H1 (cell line): Measurements from ENCODE around the gene DNAH10. TPM values are rescaled to one million over a fixed set of nuclear protein-coding genes. Genes with fewer than 3 reads are reported as not detected.

Source experiments
- CTCF ChIA-PET: fragments of 300-600 bp; sonication (Branson Sonifier 250); formaldehyde crosslinking; loops from one replicate; lab custom pipeline; 2021; ENCODE audit not compliant: partially characterized antibody; lab: Charles Lee
- POLR2A ChIA-PET: fragments of 300-600 bp; sonication (Branson Sonifier 250); formaldehyde crosslinking; loops from one replicate; lab custom pipeline; 2021; ENCODE audit warnings: inconsistent platforms; ENCODE audit not compliant: partially characterized antibody; lab: Charles Lee
- DNase-seq, 2 experiments: peaks; one replicate each; pipeline versions ENCODE4 v3.0.0 to v3.0.0-alpha.2; 2010 to 2022; ENCODE audit warnings: low spot score in 2 of 2, low read depth in 1 of 2, mixed read lengths in 1 of 2
- FAIRE-seq: peaks from 2 replicates; lab custom pipeline; 2011; peaks lifted over from hg19 to GRCh38; lab: Jason Lieb, UNC
- H2AFZ ChIP-seq: 2 replicates; pipeline ENCODE4 v1.8.1; 2012; ENCODE audit warnings: low read length, inconsistent platforms
- H2AK5ac ChIP-seq: 2 replicates; pipeline ENCODE4 v1.6.1; 2013; ENCODE audit warnings: low read depth, low read length
- H2BK120ac ChIP-seq: replicated peaks from 2 replicates; pipeline ENCODE3; 2013; ENCODE audit warnings: low read depth, low read length, inconsistent platforms
- H2BK12ac ChIP-seq: 2 replicates; pipeline ENCODE4 v1.6.1; 2013; ENCODE audit warnings: low read depth, low read length
- H2BK15ac ChIP-seq: 2 replicates; pipeline ENCODE4 v1.6.1; 2013; ENCODE audit warnings: low read length
- H2BK20ac ChIP-seq: 2 replicates; pipeline ENCODE4 v1.6.1; 2013; ENCODE audit warnings: low read length
- H2BK5ac ChIP-seq: 2 replicates; pipeline ENCODE4 v1.6.1; 2013; ENCODE audit warnings: low read depth, low read length
- H3K14ac ChIP-seq: 2 replicates; pipeline ENCODE4 v1.6.1; 2013; ENCODE audit warnings: inconsistent platforms; ENCODE audit not compliant: insufficient read length
- H3K18ac ChIP-seq: 2 replicates; pipeline ENCODE4 v1.6.1; 2013; ENCODE audit warnings: low read length; ENCODE audit errors: extremely low read depth
- H3K23ac ChIP-seq: 2 replicates; pipeline ENCODE4 v1.6.1; 2013; ENCODE audit warnings: inconsistent platforms; ENCODE audit not compliant: insufficient read length
- H3K23me2 ChIP-seq: 2 replicates; pipeline ENCODE4 v1.6.1; 2013; ENCODE audit warnings: low read depth, low read length
- H3K27ac ChIP-seq: 2 replicates; pipeline ENCODE4 v1.6.1; 2011; ENCODE audit warnings: low read depth, low read length, inconsistent platforms
- H3K27me3 ChIP-seq, 4 experiments: replicated peaks in 1 of 4; 1 replicate in 1 of 4; 2 replicates in 3 of 4; pipeline versions ENCODE4 v1.6.1 to v1.8.1; 2011 to 2013; ENCODE audit warnings: low read length in 3 of 4, mild to moderate bottlenecking in 3 of 4, inconsistent platforms in 2 of 4, mixed read lengths in 2 of 4, moderate library complexity in 1 of 4; ENCODE audit not compliant: control insufficient read depth in 3 of 4, insufficient read depth in 3 of 4; ENCODE audit errors: extremely low read depth in 1 of 4
- H3K36me3 ChIP-seq, 4 experiments: 2 replicates each; pipeline versions ENCODE4 v1.6.1 to v1.8.1; 2011 to 2013; ENCODE audit warnings: mild to moderate bottlenecking in 4 of 4, low read length in 3 of 4, moderate library complexity in 2 of 4, control low read depth in 1 of 4, inconsistent platforms in 1 of 4; ENCODE audit not compliant: insufficient read depth in 4 of 4, control insufficient read depth in 2 of 4
- H3K4ac ChIP-seq: replicated peaks from 2 replicates; pipeline ENCODE3; 2013; ENCODE audit warnings: low read length, low read depth, mixed read lengths, inconsistent platforms; ENCODE audit not compliant: insufficient read length
- H3K4me1 ChIP-seq, 4 experiments: replicated peaks in 1 of 4; 1 replicate in 1 of 4; 2 replicates in 3 of 4; pipeline versions ENCODE4 v1.6.1 to v1.8.1; 2011 to 2013; ENCODE audit warnings: low read length in 3 of 4, inconsistent platforms in 2 of 4, mixed read lengths in 1 of 4; ENCODE audit not compliant: insufficient read depth in 4 of 4, control insufficient read depth in 3 of 4
- H3K4me2 ChIP-seq, 2 experiments: 2 replicates each; pipeline versions ENCODE4 v1.6.1 to v1.8.1; 2011 to 2013; ENCODE audit warnings: low read depth in 2 of 2, low read length in 2 of 2, control low read depth in 1 of 2, inconsistent platforms in 1 of 2, mild to moderate bottlenecking in 1 of 2; ENCODE audit not compliant: insufficient read depth in 1 of 2
- H3K4me3 ChIP-seq, 4 experiments: fragments of 200-600, 300-600 bp in 1 of 4; sonication (generic), shearing (Covaris generic), sonication (Bioruptor Twin) in 1 of 4; 2 replicates each; pipeline versions ENCODE4 v1.5.1 to v1.8.1; 2011 to 2016; ENCODE audit warnings: low read length in 4 of 4, low read depth in 3 of 4, control low read depth in 2 of 4, inconsistent platforms in 2 of 4, mild to moderate bottlenecking in 2 of 4, mixed read lengths in 1 of 4, moderate library complexity in 1 of 4; ENCODE audit not compliant: insufficient read depth in 2 of 4; ENCODE audit errors: extremely low read depth in 1 of 4
- H3K56ac ChIP-seq: replicated peaks from 2 replicates; pipeline ENCODE3; 2013; ENCODE audit warnings: low read depth, mild to moderate bottlenecking, mixed read lengths, low read length, inconsistent platforms; ENCODE audit not compliant: insufficient read length
- H3K79me1 ChIP-seq: 2 replicates; pipeline ENCODE4 v1.6.1; 2013; ENCODE audit warnings: low read depth, low read length, control low read depth
- H3K79me2 ChIP-seq, 2 experiments: 2 replicates each; pipeline versions ENCODE4 v1.6.1 to v1.8.1; 2012 to 2013; ENCODE audit warnings: low read length in 2 of 2, mild to moderate bottlenecking in 2 of 2, inconsistent platforms in 1 of 2; ENCODE audit not compliant: insufficient read depth in 2 of 2, control insufficient read depth in 1 of 2
- H3K9ac ChIP-seq, 4 experiments: replicated peaks in 1 of 4; 1 replicate in 1 of 4; 2 replicates in 3 of 4; pipeline versions ENCODE4 v1.6.1 to v1.8.1; 2011 to 2013; ENCODE audit warnings: low read depth in 3 of 4, low read length in 3 of 4, control low read depth in 2 of 4, mild to moderate bottlenecking in 2 of 4, moderate library complexity in 2 of 4, inconsistent platforms in 1 of 4; ENCODE audit errors: extremely low read depth in 1 of 4
- H3K9me3 ChIP-seq, 2 experiments: 2 replicates each; pipeline versions ENCODE4 v1.6.1 to v1.8.1; 2012 to 2013; ENCODE audit warnings: mild to moderate bottlenecking in 2 of 2, moderate library complexity in 2 of 2, control low read depth in 1 of 2, inconsistent platforms in 1 of 2, low read depth in 1 of 2, low read length in 1 of 2, mixed read lengths in 1 of 2; ENCODE audit not compliant: insufficient read depth in 2 of 2
- H4K20me1 ChIP-seq, 2 experiments: replicated peaks in 1 of 2; 2 replicates each; pipeline versions ENCODE3 to v1.8.1; 2011 to 2013; ENCODE audit warnings: inconsistent platforms in 2 of 2, low read length in 2 of 2, mild to moderate bottlenecking in 1 of 2; ENCODE audit not compliant: insufficient read depth in 2 of 2, control insufficient read depth in 1 of 2
- H4K5ac ChIP-seq: 2 replicates; pipeline ENCODE4 v1.6.1; 2013; ENCODE audit warnings: low read length, low read depth, mixed read lengths, inconsistent platforms; ENCODE audit not compliant: insufficient read length
- H4K8ac ChIP-seq: 2 replicates; pipeline ENCODE4 v1.8.0; 2013; ENCODE audit warnings: mild to moderate bottlenecking, moderate library complexity, low read length, inconsistent platforms; ENCODE audit not compliant: insufficient read depth; ENCODE audit errors: extremely low read depth
- H4K91ac ChIP-seq: replicated peaks from 2 replicates; pipeline ENCODE3; 2013; ENCODE audit warnings: low read length, mixed read lengths, inconsistent platforms; ENCODE audit not compliant: insufficient read length
- ASH2L ChIP-seq: fragments of 200-600, 300-600 bp; sonication (generic); IDR thresholded peaks from one replicate; pipeline ENCODE4 v1.7.1; 2017; ENCODE audit warnings: low read length
- BRCA1 ChIP-seq: IDR thresholded peaks from 2 replicates; pipeline ENCODE4 v1.6.1; 2012; ENCODE audit warnings: low read depth, low read length, improper control_type of control experiment
- CEBPB ChIP-seq: IDR thresholded peaks from 2 replicates; pipeline ENCODE4 v1.6.1; 2012; ENCODE audit warnings: low read depth, low read length
- CREB1 ChIP-seq: IDR thresholded peaks from 2 replicates; pipeline ENCODE4 v1.6.1; 2012; ENCODE audit warnings: inconsistent platforms
- KDM4A ChIP-seq: IDR thresholded peaks from one replicate; pipeline ENCODE4 v1.7.1; 2012; ENCODE audit warnings: low read depth, mild to moderate bottlenecking, moderate library complexity, low read length, inconsistent platforms; ENCODE audit not compliant: severe bottlenecking
- MAFK ChIP-seq: IDR thresholded peaks from 2 replicates; pipeline ENCODE4 v1.6.1; 2012; ENCODE audit warnings: low read depth, mild to moderate bottlenecking, improper control_type of control experiment, low read length
- POLR2A ChIP-seq, 2 experiments: IDR thresholded peaks; 1 replicate in 1 of 2; 2 replicates in 1 of 2; pipeline ENCODE4 v1.6.1; 2011; ENCODE audit warnings: low read depth in 2 of 2, low read length in 2 of 2, mild to moderate bottlenecking in 2 of 2; ENCODE audit errors: control extremely low read depth in 1 of 2
- RBBP5 ChIP-seq: IDR thresholded peaks from 2 replicates; pipeline ENCODE4 v1.7.1; 2012; ENCODE audit warnings: low read depth, mild to moderate bottlenecking, inconsistent platforms, low read length, moderate library complexity, borderline replicate concordance
- SAP30 ChIP-seq: fragments of 300-600 bp; sonication (generic); IDR thresholded peaks from 2 replicates; pipeline ENCODE4 v1.7.1; 2012; ENCODE audit warnings: low read length, moderate library complexity, mild to moderate bottlenecking, inconsistent platforms; ENCODE audit not compliant: insufficient read depth, insufficient replicate concordance
- SIN3A ChIP-seq, 2 experiments: IDR thresholded peaks in 1 of 2; conservative IDR thresholded peaks in 1 of 2; 2 replicates each; pipeline ENCODE4 v1.6.1; 2011 to 2012; ENCODE audit warnings: low read length in 2 of 2, improper control_type of control experiment in 1 of 2, low read depth in 1 of 2, mild to moderate bottlenecking in 1 of 2
- TEAD4 ChIP-seq: IDR thresholded peaks from 2 replicates; pipeline ENCODE4 v1.6.1; 2012; ENCODE audit warnings: low read depth, low read length, inconsistent platforms, mixed read lengths
- YY1 ChIP-seq: IDR thresholded peaks from 2 replicates; pipeline ENCODE4 v1.6.1; 2011; ENCODE audit warnings: low read depth, mild to moderate bottlenecking, low read length
- WGBS, 2 experiments: shearing (Covaris generic) in 1 of 2; methylation state at CpG; one replicate each; pipeline versions ENCODE4 v1.1.6 to v1.1.7; 2013 to 2015; ENCODE audit warnings: low lambda C conversion rate in 2 of 2, mixed read lengths in 2 of 2, inconsistent platforms in 1 of 2, low coverage in 1 of 2, missing lambda C conversion rate in 1 of 2; ENCODE audit not compliant: insufficient replicate concordance in 2 of 2, insufficient coverage in 1 of 2, insufficient read length in 1 of 2; ENCODE audit errors: extremely low coverage in 1 of 2, missing lambda C conversion rate in 1 of 2; 5-methylcytosine and 5-hydroxymethylcytosine counted together
- polyA plus RNA-seq, 7 experiments: library from polyadenylated mRNA; depleted of rRNA in 3 of 7; stranded (reverse) in 5 of 7; unstranded in 2 of 7; fragments of >200 nt in 5 of 7; fragments of 200-250 nt in 2 of 7; gene quantifications; 1 replicate in 5 of 7; 2 replicates in 1 of 7; 4 replicates in 1 of 7; pipeline versions ENCODE4 v1.2.1 to v1.2.3, GENCODE V29; 2011 to 2013; ENCODE audit warnings: missing spikeins in 2 of 7, mixed read lengths in 2 of 7
- total RNA-seq: library from RNA; stranded (reverse); fragmentation: NEBNext Ultra II Directional; extraction: Animal tissue kit (Norgen Biotek cat#: 25700); gene quantifications from 2 replicates; pipeline ENCODE4 v1.2.1, GENCODE V29; 2021
- TF ChIP-seq, protein P1 (sequence below), 3 experiments: IDR thresholded peaks; 1 replicate in 2 of 3; 2 replicates in 1 of 3; pipeline versions ENCODE4 v1.5.1 to v1.6.1; 2011; ENCODE audit warnings: low read length in 3 of 3, mild to moderate bottlenecking in 3 of 3, inconsistent platforms in 2 of 3, low read depth in 1 of 3, moderate library complexity in 1 of 3; ENCODE audit not compliant: insufficient read depth in 1 of 3; ENCODE audit errors: control extremely low read depth in 1 of 3

The DNAH10 gene
- total and polyA plus RNA-seq, 2 of the 8 experiments (the other 6 are each of a cell fraction or from before 2014, with no cell fraction given): 0.02 to 0.24 TPM

- H3K4me2 ChIP-seq: no peak overlapping the region
- no peak overlapping the region for H3K4me3 ChIP-seq
- H3K36me3 ChIP-seq: no peaks in the 10 kb centered on the region
- H3K9me3 ChIP-seq: no peaks in the 10 kb centered on the region
- H4K5ac ChIP-seq: no peak overlapping the region
- FAIRE-seq: no peak
- H2BK20ac ChIP-seq: no peak overlapping the region
- no peak overlapping the region for H3K27ac ChIP-seq
- no peaks in the 10 kb centered on the region for H3K79me1 ChIP-seq
- DNase-seq: no peak
- ChIA-PET CTCF (interaction anchor here (1.3 kb wide), 1 partner anchor 11 kb away, joined by 4 read pairs; no protein-coding TSS in a partner anchor), POLR2A (no interaction called here)
- no peak overlapping the region for H4K91ac ChIP-seq
- peaks cover 0 to 3% (median 0%) of the 10 kb centered on the region in 4 experiments; a peak in 2 of 7 replicates for H3K4me1 ChIP-seq
- H3K18ac ChIP-seq: no peak overlapping the region
- H3K56ac ChIP-seq: no peak overlapping the region
- H2BK15ac ChIP-seq: no peak overlapping the region
- H4K8ac ChIP-seq: no peak overlapping the region
- no peak overlapping the region for H2AFZ ChIP-seq
- H2AK5ac ChIP-seq: no peak overlapping the region
- H3K14ac ChIP-seq: no peak overlapping the region
- peaks cover 0 to 3% (median 0%) of the 10 kb centered on the region in 4 experiments; a peak in 1 of 7 replicates for H3K27me3 ChIP-seq
- H3K79me2 ChIP-seq: no peaks in the 10 kb centered on the region
- H4K20me1 ChIP-seq: no peaks in the 10 kb centered on the region
- H3K23me2 ChIP-seq: no peaks in the 10 kb centered on the region; the same call in 1 of the 2 replicates
- 87% methylated on average over 3 of the region's 3 CpGs; no CpG with 5 or more reads in 1 of the 2 experiments for WGBS, 2 experiments
- H3K23ac ChIP-seq: no peak overlapping the region
- H2BK12ac ChIP-seq: no peak overlapping the region
- no peak overlapping the region for H3K9ac ChIP-seq
- H2BK120ac ChIP-seq: no peak overlapping the region
- no peak overlapping the region for H2BK5ac ChIP-seq
- no peak overlapping the region for H3K4ac ChIP-seq
- no peak for TF ChIP-seq YY1
- no peak for TF ChIP-seq MAFK
- no peak for TF ChIP-seq SIN3A (conservative IDR thresholded peaks at IDR 0.05 in 1 of 2, IDR thresholded peaks at IDR 0.05 in 1 of 2; ENCODE audit: low read depth in 1 of 2, low read length in 2 of 2)
- TF ChIP-seq, protein P1, sequence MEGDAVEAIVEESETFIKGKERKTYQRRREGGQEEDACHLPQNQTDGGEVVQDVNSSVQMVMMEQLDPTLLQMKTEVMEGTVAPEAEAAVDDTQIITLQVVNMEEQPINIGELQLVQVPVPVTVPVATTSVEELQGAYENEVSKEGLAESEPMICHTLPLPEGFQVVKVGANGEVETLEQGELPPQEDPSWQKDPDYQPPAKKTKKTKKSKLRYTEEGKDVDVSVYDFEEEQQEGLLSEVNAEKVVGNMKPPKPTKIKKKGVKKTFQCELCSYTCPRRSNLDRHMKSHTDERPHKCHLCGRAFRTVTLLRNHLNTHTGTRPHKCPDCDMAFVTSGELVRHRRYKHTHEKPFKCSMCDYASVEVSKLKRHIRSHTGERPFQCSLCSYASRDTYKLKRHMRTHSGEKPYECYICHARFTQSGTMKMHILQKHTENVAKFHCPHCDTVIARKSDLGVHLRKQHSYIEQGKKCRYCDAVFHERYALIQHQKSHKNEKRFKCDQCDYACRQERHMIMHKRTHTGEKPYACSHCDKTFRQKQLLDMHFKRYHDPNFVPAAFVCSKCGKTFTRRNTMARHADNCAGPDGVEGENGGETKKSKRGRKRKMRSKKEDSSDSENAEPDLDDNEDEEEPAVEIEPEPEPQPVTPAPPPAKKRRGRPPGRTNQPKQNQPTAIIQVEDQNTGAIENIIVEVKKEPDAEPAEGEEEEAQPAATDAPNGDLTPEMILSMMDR (IDR thresholded peaks at IDR 0.05; ENCODE audit: control extremely low read depth in 1 of 3, insufficient read depth in 1 of 3, low read depth in 1 of 3, low read length in 3 of 3): no peak
- TF ChIP-seq KDM4A: no peak
- TF ChIP-seq SAP30: no peak
- TF ChIP-seq CREB1: no peak
- TF ChIP-seq RBBP5: no peak
- TF ChIP-seq TEAD4: no peak
- TF ChIP-seq CEBPB: no peak
- TF ChIP-seq BRCA1: no peak
- no peak for TF ChIP-seq ASH2L
- no peak for TF ChIP-seq POLR2A (IDR thresholded peaks at IDR 0.05; ENCODE audit: control extremely low read depth in 1 of 2, low read depth in 2 of 2, low read length in 2 of 2)
Observed at GRCh38 chr12:123919980-123920360, 157.9 kb downstream of the DNAH10 start.
